Gastrocnemius medialis (tissue), 4 donors: ENCODE data around the gene NUDT14.

ENCODE experiments used
- CTCF ChIP-seq, 5 experiments: fragments of 450-650 bp in 3 of 5; fragments of 200-600 bp in 2 of 5; sonication (generic) in 2 of 5; IDR thresholded peaks in 4 of 5; conservative IDR thresholded peaks in 1 of 5; 1 replicate in 4 of 5; 2 replicates in 1 of 5; pipeline ENCODE4 v1.5.1; 2016 to 2019; ENCODE audit warnings: antibody characterized with exemption in 5 of 5, mild to moderate bottlenecking in 3 of 5, moderate library complexity in 3 of 5
- POLR2A ChIP-seq, 2 donors: fragments of 450-650 bp; IDR thresholded peaks; one replicate each; pipeline ENCODE4 v1.6.1; 2017; ENCODE audit warnings: antibody characterized with exemption in 2 of 2, mild to moderate bottlenecking in 2 of 2, moderate library complexity in 2 of 2

- TF ChIP-seq POLR2A (IDR thresholded peaks at IDR 0.05) (no peak), CTCF (IDR thresholded peaks at IDR 0.05 in 4 of 5, conservative IDR thresholded peaks at IDR 0.05 in 1 of 5) (no peak)
These were observed 16.1 kb upstream of the NUDT14 start for GRCh38 chr14:105197211-105197641.
